MM.1S (cell line): ENCODE results near the gene FAM184A.

Source experiments
- CTCF ChIP-seq: fragments of 300-600 bp; sonication (generic); IDR thresholded peaks from 2 replicates; pipeline ENCODE4 v1.5.1; 2016; ENCODE audit warnings: antibody characterized with exemption, low read length, mixed read lengths
- EZH2 ChIP-seq: fragments of 300-600 bp; sonication (generic); optimal IDR thresholded peaks from 2 replicates; pipeline ENCODE3; 2017; ENCODE audit warnings: low read depth, mild to moderate bottlenecking, antibody characterized with exemption, low read length, mixed read lengths
- EZH2phosphoT487 ChIP-seq: fragments of 300-600 bp; sonication (generic); IDR thresholded peaks from 2 replicates; pipeline ENCODE4 v1.6.1; 2018; ENCODE audit warnings: antibody characterized with exemption, low read length

- TF ChIP-seq CTCF (no peak), EZH2 (no peak), EZH2phosphoT487 (no peak)
Observed at GRCh38 chr6:118939683-118940082, 138.8 kb downstream of the FAM184A start.
